ENCODE results near the gene ANKRD16. TPM values are rescaled to one million over a fixed set of nuclear protein-coding genes. Genes with fewer than 3 reads are reported as not detected.
A peak's percentile ranks its signal among the peaks of the same experiment; 100 is the strongest.

ANKRD16 gene
- total and polyA plus RNA-seq, 2 of the 13 experiments (the other 11 are each of a cell fraction or from before 2014, with no cell fraction given), result 8.0 to 11.4 TPM

DNA sequence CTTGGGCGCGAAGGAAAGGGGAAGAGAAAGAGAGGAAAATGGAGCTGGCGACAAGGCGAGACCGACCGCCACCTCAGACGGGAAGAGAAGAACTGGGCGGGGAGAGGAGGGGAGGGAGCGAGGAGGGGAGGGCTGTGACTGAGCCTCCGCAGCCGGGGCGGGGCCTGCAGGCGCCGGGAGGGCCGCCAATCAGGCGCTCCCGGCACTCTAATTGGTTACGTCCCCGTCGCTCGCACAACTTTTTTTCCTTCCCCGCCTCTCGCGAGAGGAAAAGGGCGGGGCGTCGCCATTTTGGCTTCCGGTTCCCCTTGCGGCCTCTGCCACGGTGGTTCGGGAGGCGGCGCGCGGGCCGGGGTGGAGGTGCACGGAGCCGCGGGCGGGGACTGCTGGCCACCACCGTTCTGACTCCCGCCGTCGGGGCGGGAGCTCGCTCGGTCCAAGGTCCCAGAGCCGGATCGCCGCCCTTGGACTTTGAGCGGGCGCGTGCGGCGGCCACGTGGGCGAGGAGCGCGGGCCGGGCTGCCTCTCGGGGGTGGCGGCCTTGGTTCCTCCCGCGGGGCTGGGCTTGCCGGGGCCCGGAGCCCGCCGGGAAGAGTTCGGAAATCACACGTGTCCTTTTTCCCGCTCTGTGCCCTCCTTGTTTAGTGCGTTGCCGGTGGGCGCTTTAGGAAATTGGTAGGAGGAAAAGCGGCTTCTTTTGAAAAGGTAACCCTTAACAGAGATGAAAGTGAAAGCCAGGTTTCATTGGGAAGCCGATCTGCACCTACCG, 76.2 kb downstream of the ANKRD16 start, which contains the start of gene GDI2 (continued):
- TF ChIP-seq, protein P1, sequence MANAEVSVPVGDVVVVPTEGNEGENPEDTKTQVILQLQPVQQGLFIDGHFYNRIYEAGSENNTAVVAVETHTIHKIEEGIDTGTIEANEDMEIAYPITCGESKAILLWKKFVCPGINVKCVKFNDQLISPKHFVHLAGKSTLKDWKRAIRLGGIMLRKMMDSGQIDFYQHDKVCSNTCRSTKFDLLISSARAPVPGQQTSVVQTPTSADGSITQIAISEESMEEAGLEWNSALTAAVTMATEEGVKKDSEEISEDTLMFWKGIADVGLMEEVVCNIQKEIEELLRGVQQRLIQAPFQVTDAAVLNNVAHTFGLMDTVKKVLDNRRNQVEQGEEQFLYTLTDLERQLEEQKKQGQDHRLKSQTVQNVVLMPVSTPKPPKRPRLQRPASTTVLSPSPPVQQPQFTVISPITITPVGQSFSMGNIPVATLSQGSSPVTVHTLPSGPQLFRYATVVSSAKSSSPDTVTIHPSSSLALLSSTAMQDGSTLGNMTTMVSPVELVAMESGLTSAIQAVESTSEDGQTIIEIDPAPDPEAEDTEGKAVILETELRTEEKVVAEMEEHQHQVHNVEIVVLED (CRISPR knock-in tag; IDR thresholded peaks at IDR 0.05; ENCODE audit: borderline replicate concordance), result peak; percentile 93
- TF ChIP-seq KLF12 (CRISPR knock-in tag; IDR thresholded peaks at IDR 0.05; ENCODE audit: borderline replicate concordance) (peak; percentile 79), ZNF251 (CRISPR knock-in tag; IDR thresholded peaks at IDR 0.05) (no peak), ZSCAN22 (CRISPR knock-in tag; IDR thresholded peaks at IDR 0.05) (no peak), ATM (IDR thresholded peaks at IDR 0.05; ENCODE audit: borderline replicate concordance) (no peak), ZNF33B (CRISPR knock-in tag; IDR thresholded peaks at IDR 0.05) (peak; percentile 98), REL (CRISPR knock-in tag; conservative IDR thresholded peaks at IDR 0.05) (peak; percentile 90; the same call in 1 of the 2 replicates), ZBTB1 (CRISPR knock-in tag; IDR thresholded peaks at IDR 0.05; ENCODE audit: borderline replicate concordance) (no peak), ZNF350 (CRISPR knock-in tag; IDR thresholded peaks at IDR 0.05; ENCODE audit: borderline replicate concordance, low read depth) (no peak; the same call in 1 of the 2 replicates), ZNF138 (CRISPR knock-in tag; IDR thresholded peaks at IDR 0.05; ENCODE audit: low read depth) (peak; percentile 75; the same call in 1 of the 2 replicates), ZFP36L2 (CRISPR knock-in tag; IDR thresholded peaks at IDR 0.05) (no peak), SUZ12 (IDR thresholded peaks at IDR 0.05; ENCODE audit: low read depth, low read length) (no peak), ZNF850 (CRISPR knock-in tag; conservative IDR thresholded peaks at IDR 0.05) (peak; percentile 81; the same call in 1 of the 2 replicates), ZFY (CRISPR knock-in tag; IDR thresholded peaks at IDR 0.05) (peak; percentile 95), ASH2L (IDR thresholded peaks at IDR 0.05; ENCODE audit: insufficient read length, low read depth, low read length) (peak; percentile 93), HES4 (CRISPR knock-in tag; IDR thresholded peaks at IDR 0.05; ENCODE audit: borderline replicate concordance) (peak; percentile 97), ZSCAN25 (CRISPR knock-in tag; IDR thresholded peaks at IDR 0.05) (peak; percentile 74), ZNF782 (CRISPR knock-in tag; IDR thresholded peaks at IDR 0.05; ENCODE audit: borderline replicate concordance) (peak; percentile 91; the same call in 1 of the 2 replicates), PCBP2 (optimal IDR thresholded peaks at IDR 0.05; ENCODE audit: low read depth, low read length, poor library complexity, severe bottlenecking) (no peak), ZNF891 (CRISPR knock-in tag; IDR thresholded peaks at IDR 0.05) (peak; percentile 96), NFE2L1 (CRISPR knock-in tag; IDR thresholded peaks at IDR 0.05; ENCODE audit: borderline replicate concordance) (no peak), ZNF816 (CRISPR knock-in tag; IDR thresholded peaks at IDR 0.05; ENCODE audit: borderline replicate concordance) (peak; percentile 99), SMAD3 (CRISPR knock-in tag; IDR thresholded peaks at IDR 0.05) (peak; percentile 41; the same call in 1 of the 2 replicates), SNRNP70 (IDR thresholded peaks at IDR 0.05; ENCODE audit: low read depth, low read length) (no peak), WIZ (CRISPR knock-in tag; IDR thresholded peaks at IDR 0.05) (peak; percentile 78), ZNF431 (CRISPR knock-in tag; IDR thresholded peaks at IDR 0.05; ENCODE audit: borderline replicate concordance, low read depth) (peak; percentile 97)
- TF ChIP-seq, protein P2, sequence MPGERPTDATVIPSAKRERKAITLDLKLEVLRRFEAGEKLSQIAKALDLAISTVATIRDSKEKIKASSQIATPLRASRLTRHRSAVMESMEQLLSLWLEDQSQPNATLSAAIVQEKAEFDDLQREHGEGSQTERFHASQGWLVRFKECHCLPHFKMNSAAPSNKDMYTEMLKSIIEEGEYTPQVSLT (CRISPR knock-in tag; IDR thresholded peaks at IDR 0.05; ENCODE audit: borderline replicate concordance, low read depth), result peak; percentile 93; the same call in 1 of the 2 replicates
